ENCODE data around the gene FGF2.

- no peak for TF ChIP-seq POLR2A (IDR thresholded peaks at IDR 0.05)
- TF ChIP-seq CTCF (IDR thresholded peaks at IDR 0.05), result no peak
Measured at GRCh38 chr4:122912810-122913575, 86.4 kb downstream of the FGF2 start.

Data from esophagus squamous epithelium (tissue), 4 donors.